Renal cortex interstitium (tissue), 15 donors: ENCODE results near the gene ARL15. TPM values are rescaled to one million over a fixed set of nuclear protein-coding genes. Genes with fewer than 3 reads are reported as not detected.
"Not testable (repeated sequence)": the region's sequence is repeated elsewhere in the genome, so short reads cannot be mapped to it uniquely, and the experiment has no call there.

Experiments
- DNase-seq, 11 donors: peaks; one replicate each; pipeline ENCODE4 v3.0.0-alpha.2; 2013; ENCODE audit warnings: low read depth in 9 of 11, low spot score in 4 of 11; ENCODE audit errors: extremely low read depth in 1 of 11
- long read RNA-seq, 16 experiments: transcript quantifications; one replicate each; lab custom pipeline, GENCODE V29; 2026
- polyA plus RNA-seq, 3 donors: library from polyadenylated mRNA; unstranded; fragments of 120-200 nt; gene quantifications; one replicate each; pipeline ENCODE4 v1.2.1, GENCODE V29; 2013; ENCODE audit not compliant: insufficient read length in 3 of 3

Gene ARL15
- 10 to 100 TPM; 27.3 to 30.9 (median 30.0) TPM for polyA plus RNA-seq
- long read RNA-seq, donor 1, partial matches to known transcripts: 0 of 6 reads
- long read RNA-seq, donor 1, other reads (novel, unspliced or antisense): 0 of 6 reads
- long read RNA-seq, donor 2, partial matches to known transcripts: 0 of 5 reads
- long read RNA-seq, donor 2, other reads (novel, unspliced or antisense): 0 of 5 reads
- long read RNA-seq, donor 3, transcript ARL15-202 (5 exons, 2,486 nt): major isoform, 12 of 17 reads
- long read RNA-seq, donor 3, partial matches to known transcripts: 0 of 17 reads
- long read RNA-seq, donor 3, other reads (novel, unspliced or antisense): 0 of 17 reads
- long read RNA-seq, donor 4, partial matches to known transcripts: 0 of 6 reads
- long read RNA-seq, donor 4, other reads (novel, unspliced or antisense): 0 of 6 reads
- long read RNA-seq, donor 5: 0 reads
- long read RNA-seq, donor 6, partial matches to known transcripts: 0 of 8 reads
- long read RNA-seq, donor 6, other reads (novel, unspliced or antisense): 0 of 8 reads
- long read RNA-seq, donor 7, transcript ARL15-202 (5 exons, 2,486 nt): major isoform, 5 of 5 reads
- long read RNA-seq, donor 7, partial matches to known transcripts: 0 of 5 reads
- long read RNA-seq, donor 7, other reads (novel, unspliced or antisense): 0 of 5 reads
- long read RNA-seq, donor 8: 0 reads
- long read RNA-seq, donor 9, transcript ARL15-202 (5 exons, 2,486 nt): major isoform, 5 of 15 reads
- long read RNA-seq, donor 9, partial matches to known transcripts: 8 of 15 reads
- long read RNA-seq, donor 9, other reads (novel, unspliced or antisense): 0 of 15 reads
- long read RNA-seq, donor 10, transcript ARL15-202 (5 exons, 2,486 nt): major isoform, 8 of 8 reads
- long read RNA-seq, donor 10, partial matches to known transcripts: 0 of 8 reads
- long read RNA-seq, donor 10, other reads (novel, unspliced or antisense): 0 of 8 reads
- long read RNA-seq, donor 11, transcript ARL15-202 (5 exons, 2,486 nt): major isoform, 5 of 6 reads
- long read RNA-seq, donor 11, partial matches to known transcripts: 0 of 6 reads
- long read RNA-seq, donor 11, other reads (novel, unspliced or antisense): 0 of 6 reads
- long read RNA-seq, donor 12, partial matches to known transcripts: 0 of 2 reads
- long read RNA-seq, donor 12, other reads (novel, unspliced or antisense): 0 of 2 reads
- long read RNA-seq, donor 13: 0 reads
- long read RNA-seq, donor 14, partial matches to known transcripts: 0 of 4 reads
- long read RNA-seq, donor 14, other reads (novel, unspliced or antisense): 0 of 4 reads
- long read RNA-seq, donor 15, partial matches to known transcripts: 0 of 1 reads
- long read RNA-seq, donor 15, other reads (novel, unspliced or antisense): 0 of 1 reads
- long read RNA-seq, donor 16, transcript ARL15-202 (5 exons, 2,486 nt): major isoform, 15 of 18 reads
- long read RNA-seq, donor 16, partial matches to known transcripts: 0 of 18 reads
- long read RNA-seq, donor 16, other reads (novel, unspliced or antisense): 0 of 18 reads

DNA sequence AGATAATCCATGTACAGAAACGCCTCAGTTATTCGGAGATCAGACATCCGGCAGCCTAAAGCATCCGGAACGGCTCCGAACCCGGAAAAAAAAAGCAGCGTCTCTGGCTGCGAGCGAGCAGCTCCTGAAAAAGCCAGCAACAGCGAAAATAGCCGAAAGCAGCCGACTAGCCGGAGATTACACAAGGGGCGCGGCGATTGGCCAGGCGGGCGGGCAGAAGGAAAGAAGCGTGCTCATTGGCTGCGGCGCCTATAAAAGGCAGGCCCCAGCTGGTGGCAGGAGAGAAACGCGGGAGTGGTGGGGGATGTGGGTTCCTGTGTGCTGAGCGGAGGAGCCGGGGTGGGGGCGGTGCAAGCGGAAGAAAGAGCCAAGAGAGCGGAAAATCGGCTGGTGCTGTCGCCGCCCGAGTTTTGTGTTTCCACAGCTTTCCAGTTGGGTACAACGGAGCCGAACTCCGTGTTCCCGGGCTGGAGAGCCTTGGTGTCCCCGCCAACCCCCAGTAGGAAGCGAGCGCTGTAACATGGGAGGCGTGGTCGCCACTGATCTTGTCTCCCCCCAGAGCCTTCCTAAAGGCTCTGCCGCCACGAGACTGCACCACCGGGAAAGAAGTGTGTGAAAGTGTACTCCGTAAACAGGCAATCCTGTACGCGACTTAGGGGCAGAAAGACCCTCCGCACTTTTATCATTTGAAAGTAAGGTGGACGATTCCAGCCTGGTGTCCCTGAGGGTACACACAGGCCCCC is at the start of gene ARL15:
ARL15 (minus strand) TSS at position 141 of the 743 bp plus-strand sequence.
- peak; percentile 88 to 98 (median 96) for DNase-seq

DNA sequence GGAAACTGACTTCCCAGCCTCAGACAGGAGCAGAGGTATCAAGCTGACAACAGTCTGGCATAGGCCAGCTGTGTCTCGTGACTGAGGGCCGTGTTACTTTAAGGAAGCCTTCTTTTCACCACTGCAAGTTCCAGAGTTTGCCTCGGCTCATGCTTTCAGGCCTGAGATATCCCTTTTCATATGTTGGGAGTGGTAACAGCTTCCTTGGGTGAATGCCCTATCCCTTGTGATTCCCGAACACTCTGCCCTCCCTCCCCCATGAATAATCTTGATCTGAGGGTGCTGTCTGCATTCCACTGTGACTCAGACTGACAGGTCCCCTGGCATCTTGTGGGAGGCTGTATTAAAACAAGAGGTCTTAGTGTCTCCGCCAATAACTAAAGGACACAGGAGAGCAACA is 49.7 kb upstream of the ARL15 start:
- no peak for DNase-seq

DNA sequence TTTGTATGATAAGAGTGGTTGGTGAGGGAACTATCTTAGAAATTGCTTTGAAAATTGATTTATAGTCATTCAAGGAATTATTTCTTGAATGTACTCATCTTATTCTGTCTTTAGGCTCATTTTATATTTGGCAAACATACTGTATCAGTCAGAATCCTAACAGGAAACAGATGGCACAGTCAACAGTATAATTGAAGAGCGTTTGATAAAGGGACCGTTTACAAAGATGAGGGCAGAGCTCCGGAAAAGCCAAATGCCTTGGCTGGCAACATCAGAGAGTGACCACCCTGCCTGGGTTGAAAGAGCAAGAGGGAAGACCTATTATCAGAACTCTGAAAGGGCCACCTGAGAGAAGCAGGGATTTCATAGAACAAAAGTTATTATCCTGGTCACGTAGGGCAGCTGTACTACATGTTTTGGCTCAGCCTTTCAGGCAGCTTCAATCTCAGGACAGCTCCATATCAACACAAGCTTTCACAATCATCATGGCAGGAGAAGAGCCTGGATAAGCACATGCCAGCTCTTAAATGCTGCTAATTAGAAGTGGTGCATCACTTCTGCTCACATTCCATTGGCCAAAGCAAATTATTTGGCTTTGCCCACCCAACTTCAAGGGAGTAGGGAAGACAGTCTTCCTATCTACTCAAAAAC is 47.2 kb upstream of the ARL15 start:
- DNase-seq: no peak

DNA sequence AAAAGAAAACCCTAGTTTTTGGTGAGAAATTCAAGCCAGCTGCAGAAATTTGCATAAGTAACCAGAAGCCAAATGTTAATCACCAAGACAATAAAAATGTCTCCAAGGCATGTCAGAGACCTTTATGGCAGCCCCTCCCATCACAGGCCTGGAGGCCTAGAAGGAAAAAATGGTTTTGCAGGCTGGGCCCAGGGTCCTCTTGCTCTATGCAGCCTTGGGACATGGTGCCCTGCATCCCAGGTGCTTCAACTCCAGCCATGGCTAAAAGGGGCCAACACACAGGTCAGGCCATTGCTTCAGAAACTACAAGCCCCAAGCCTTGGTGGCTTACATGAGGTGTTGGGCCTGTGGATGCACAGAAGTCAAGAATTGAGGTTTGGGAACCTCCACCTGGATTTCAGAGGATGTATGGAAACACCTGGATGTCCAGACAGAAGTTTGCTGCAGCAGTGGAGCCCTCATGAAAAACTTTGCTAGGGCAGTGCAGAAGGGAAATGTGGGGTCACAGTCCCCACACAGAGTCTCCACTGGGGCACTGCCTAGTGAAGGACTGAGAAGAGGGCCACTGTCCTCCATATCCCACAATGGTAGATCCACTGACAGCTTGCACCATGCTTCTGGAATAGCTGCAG is 43.7 kb upstream of the ARL15 start:
- not testable (repeated sequence) for DNase-seq

DNA sequence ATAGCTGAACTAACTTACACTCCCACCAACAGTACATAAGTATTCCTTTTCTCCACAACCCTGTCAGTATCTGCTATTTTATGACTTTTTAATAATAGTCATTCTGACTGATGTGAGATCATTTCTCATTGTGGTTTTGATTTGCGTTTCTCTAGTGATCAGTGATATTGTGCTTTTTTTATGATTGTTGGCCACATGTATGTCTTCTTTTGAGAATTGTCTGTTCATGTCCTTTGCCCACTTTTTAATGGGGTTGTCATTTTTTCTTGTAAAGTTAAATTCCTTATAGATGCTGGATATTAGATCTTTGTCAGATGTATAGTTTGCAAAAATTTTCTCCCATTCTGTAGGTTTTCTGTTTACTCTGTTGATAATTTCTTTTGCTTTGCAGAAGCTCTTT is 42.2 kb upstream of the ARL15 start:
- not testable (repeated sequence) for DNase-seq

DNA sequence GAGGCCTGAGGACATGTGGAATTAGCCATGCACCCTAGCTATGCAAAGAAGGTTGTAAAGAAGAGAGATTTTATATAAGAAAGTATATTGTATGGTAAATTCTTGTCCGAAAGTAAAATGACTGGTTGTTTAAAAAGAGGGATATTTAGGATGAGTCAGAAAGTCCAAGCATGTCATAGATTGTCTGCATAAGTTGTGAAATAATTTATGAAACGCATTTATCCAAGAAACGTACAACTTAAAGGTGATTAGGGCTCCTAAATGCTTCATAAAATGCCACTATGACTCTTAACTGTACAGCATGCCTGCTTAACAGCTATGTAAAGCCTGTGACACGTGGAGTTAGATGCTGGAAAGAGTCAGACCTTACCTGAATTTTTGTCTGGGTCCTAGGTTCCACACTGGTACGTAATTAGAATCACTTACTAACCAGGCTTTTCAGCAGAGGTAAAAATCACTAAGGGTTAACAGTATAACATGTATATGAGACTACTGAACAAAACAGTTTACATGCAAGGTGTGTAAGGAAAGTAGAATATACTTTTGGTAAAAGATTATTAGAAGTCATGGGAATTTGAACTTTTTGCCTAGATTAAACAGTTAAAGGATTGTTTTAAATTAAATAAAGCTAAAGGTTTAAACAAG is 37.0 kb upstream of the ARL15 start:
- no peak for DNase-seq

DNA sequence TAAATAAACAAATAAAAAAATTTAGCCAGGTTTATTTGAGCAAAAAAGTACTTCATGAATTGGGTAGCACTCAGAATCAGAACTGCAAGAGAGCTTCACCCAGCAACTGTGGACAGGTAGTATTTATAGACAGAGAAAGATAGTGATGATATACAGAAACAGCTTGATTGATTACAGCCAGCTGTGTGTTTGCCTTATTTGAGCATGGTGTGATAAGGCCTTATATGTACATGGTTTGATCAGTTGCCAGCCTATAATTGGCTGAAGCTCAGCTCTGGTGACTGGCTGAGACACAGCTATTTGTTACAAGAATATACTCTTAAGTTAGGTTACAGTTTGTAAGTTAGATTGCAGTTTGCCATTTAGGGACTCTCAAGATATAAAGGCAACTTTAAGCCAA is 34.3 kb upstream of the ARL15 start:
- no peak for DNase-seq

DNA sequence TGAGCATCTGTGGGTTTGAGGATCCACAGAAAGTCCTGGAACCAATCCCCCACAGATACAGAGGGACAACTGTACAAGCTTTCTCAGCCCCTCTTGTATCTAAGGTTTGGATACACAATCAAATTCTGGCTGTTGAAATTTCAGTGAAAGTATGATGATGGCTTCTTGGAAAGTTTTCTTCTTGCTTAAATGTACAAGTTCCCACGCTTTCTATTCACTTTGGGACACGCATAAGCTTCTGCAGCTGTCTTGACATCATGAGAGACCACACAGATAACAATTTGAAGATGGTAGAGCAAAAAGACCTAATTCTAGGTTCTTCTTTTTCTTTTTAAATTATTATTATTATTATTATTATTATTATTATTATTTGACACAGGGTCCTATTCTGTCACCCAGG is 31.6 kb upstream of the ARL15 start:
- DNase-seq: no peak

DNA sequence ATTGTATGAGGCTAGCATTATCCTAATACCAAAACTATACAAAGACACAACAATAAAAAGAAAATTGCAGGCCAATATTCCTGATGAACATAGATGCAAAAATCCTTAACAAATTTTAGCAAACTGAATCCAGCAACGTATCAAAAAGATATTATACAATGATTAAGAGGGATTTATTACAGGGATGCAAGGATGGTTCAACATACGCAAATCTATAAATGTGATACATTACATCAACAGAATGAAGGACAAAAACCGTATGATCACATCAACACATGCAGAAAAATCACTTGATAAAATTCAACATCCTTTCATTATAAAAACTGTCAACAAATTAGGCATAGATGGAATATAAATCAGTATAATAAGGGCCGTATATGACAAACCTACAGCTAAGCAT is 27.1 kb upstream of the ARL15 start:
- no peak for DNase-seq

DNA sequence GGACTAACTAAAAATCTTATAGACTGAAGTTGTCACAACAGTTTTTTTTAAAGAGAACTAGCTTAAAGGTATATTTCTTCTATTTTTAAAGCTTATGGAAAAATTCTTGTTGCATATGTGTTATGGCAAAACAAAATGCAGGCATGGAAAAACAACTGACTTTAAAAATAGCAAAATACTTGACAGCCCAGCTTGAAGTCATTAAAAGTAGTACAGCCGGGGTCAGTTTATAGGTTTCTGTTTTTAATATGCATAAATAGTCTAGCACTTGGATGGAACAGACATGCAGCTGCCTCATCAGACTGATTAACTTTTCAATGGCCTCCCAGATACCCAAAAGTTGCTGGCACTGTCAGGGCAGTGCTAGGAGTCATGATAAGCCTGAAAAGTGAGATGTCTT is 22.3 kb upstream of the ARL15 start:
- no peak for DNase-seq

DNA sequence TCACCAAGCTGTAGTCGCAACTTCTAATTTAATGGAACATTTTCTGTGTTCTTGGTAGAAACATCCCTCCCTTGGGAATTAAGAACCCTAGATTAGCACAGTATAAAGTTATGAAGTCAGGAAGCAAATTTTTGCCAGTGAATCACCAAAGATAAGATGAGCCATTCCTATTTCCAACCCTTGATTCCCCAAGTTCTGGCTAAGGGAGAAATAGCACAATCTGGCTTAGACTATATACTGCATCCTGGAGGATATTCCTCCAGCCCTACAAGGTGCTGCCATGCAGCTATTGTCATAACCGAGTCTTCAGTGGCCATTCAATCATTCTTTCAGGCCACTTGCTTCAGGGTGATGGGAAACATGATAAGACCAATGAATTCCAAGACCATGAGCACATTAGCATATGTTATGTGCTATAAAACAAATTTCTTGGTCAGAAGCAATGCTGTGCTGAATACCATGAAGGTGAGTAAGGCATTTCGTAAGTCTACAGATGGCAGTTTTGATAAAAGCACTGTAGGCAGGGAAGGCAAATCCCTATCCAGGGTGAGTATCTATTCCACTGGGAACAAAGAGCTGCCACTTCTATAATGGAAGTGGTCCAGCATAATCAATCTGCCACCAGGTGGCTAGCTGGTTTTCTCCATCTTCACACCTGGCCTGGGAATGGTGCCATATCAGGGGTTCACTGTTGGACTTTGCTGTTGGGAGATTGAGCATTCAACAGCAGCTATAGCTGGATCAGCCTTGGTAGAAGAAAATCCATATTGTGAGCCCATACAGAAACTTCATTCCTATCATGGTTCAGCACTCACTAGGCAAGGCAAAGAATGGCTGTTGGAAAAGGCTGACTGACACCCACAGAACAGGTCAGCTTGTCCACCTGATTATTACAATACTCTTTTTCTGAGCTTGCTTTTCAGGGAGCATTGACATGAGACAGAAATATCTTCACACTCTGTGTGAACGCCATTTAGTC is 19.6 kb upstream of the ARL15 start:
- DNase-seq: no peak

DNA sequence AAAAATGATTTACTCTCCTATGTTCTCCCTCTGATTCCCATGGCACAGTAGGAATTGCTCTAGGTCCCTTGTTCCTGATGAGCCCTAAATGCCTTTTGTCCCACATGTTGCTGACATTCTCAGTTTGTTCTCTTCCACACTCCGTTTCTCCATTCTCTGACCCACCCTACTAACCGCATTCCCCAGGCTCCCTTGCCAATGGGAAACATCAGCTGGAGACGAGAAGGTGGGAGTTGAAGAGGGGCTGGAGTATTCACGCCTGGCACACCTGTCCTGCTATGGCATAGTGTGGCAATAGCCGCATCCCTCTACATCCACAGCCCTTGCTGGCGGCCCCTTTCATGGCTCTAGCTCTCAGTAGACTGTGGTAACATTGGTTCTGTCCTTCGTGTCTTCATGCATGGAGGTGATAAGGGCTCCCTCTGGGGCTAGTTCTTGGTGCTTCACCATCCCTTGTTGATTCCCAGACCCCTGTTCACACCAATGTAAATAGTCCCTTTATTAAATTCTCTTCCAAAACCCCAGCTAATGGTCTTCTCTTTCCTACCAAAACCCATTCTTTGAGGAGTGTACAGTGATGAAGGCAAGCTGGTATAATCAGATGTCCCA is 16.4 kb upstream of the ARL15 start:
- no peak for DNase-seq

DNA sequence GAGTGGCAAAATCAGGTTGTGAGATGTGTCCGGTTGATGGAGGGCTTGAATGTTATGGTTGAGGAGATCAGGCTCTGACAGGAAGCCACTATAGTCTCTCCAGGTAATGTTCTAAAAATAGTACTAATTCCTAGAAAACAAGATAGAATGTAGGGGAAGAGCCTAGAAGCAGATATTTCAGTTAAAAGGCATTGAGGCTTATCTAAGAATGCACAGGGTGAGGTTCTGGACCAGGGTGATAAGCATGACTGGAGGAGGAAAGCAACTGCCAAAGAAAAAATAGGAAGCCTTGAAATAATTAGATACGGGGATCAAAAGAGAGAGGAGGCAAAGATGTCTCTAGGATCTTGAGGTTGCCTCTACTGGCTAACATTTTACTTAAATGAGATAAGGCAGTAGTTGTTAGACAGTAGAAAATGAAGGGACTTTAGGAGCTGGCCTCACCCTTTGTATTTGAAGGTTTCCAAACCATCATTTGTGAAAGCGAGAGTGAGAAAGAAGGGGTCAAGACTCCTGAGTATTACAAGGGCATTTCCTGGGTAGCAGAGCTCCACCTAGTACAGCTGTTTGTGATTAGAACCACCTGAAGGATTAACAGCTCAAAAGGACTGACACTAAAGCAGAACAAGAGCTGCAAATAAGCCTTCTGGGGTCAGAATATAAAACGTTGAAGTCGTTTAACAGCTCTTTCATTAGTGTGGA is 15.4 kb upstream of the ARL15 start:
- no peak for DNase-seq

DNA sequence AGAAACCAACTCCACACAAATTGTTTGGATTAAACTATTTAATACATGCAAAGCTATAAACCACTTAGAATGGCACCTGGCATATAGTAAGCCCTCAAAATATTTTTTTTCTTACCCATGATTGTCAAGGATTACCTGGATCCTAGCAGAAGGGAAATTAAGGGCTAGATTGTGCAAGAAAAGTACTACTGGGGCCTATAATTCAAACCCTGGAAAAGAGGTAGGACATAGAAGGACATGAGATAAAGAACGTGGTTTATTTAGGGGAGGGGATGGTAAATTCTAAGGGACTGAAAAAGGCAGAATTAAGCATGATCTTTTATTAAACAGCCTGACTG is 14.9 kb upstream of the ARL15 start:
- no peak for DNase-seq
